Hypothalamus (tissue), 51 donors: ENCODE measurements around the gene NBL1.
A peak's percentile ranks its signal among the peaks of the same experiment; 100 is the strongest.

Experiments
- DNase-seq, 51 donors: peaks; one replicate each; lab custom pipeline; 2025; lab: John Stamatoyannopoulos, UW

Gene NBL1

DNA sequence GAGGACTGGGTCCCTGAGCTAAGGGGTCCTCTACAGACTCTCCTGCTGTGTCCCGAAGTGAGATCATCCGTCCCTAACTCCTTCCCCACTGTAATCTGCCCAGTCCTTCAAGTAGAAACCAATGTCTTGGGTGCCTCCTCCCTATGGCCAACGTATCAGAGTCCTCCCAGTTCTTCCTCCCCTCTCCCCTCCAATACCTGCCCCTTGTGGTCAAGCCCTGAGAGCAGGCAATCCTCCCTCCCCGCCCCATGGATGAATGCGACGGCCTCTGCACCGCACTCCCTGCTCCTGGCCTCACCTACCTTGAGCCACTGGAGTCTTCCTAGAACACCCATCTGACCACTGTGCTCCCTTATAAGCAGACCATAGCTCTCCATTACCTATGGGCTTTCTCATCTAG, 51.7 kb downstream of the NBL1 start:
- no peak for DNase-seq

DNA sequence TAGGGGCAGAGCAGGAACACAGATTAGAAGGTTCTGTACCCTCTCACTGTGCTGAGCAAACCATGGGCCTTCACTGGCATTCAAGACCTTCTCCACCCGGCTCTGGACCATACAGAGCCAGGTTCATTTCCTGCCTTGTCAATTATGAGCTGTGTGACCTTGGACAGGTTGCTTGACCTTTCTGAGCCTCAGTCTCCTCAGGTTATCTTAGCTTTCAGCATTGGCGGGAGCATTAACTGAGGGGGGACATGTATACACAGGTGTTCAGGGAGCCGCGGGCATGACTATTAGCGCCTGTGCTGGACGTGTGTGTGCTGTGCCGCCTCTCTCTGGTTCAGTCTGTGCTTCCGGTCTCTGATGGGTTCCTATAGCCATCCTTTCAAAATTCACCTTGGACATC, 52.7 kb downstream of the NBL1 start:
- no peak for DNase-seq

- DNase-seq = no peak
These were observed 54.1 kb downstream of the NBL1 start for GRCh38 chr1:19698181-19698580.

GRCh38 chr1:19700079-19700777, 56.1 kb downstream of the NBL1 start:
- no peak for DNase-seq

DNA sequence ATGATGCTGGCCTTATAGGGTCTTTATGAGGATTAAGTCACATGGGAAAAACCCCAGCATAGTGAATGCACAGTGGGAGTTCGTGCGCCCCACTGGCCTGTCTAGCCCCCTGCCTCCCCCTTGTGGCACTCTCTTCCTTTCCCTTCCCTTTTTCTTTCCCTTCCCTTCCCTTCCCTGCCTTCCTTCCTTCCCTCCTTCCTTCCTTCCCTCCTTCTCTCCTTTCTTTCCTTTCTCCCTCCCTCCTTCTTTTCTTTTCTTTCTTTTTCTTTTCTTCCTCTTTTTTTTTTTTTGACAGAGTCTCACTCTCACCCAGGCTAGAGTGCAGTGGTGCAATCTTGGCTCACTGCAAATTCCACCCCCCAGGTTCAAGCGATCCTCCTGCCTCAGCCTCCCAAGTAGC, 59.2 kb downstream of the NBL1 start:
- no peak for DNase-seq

DNA sequence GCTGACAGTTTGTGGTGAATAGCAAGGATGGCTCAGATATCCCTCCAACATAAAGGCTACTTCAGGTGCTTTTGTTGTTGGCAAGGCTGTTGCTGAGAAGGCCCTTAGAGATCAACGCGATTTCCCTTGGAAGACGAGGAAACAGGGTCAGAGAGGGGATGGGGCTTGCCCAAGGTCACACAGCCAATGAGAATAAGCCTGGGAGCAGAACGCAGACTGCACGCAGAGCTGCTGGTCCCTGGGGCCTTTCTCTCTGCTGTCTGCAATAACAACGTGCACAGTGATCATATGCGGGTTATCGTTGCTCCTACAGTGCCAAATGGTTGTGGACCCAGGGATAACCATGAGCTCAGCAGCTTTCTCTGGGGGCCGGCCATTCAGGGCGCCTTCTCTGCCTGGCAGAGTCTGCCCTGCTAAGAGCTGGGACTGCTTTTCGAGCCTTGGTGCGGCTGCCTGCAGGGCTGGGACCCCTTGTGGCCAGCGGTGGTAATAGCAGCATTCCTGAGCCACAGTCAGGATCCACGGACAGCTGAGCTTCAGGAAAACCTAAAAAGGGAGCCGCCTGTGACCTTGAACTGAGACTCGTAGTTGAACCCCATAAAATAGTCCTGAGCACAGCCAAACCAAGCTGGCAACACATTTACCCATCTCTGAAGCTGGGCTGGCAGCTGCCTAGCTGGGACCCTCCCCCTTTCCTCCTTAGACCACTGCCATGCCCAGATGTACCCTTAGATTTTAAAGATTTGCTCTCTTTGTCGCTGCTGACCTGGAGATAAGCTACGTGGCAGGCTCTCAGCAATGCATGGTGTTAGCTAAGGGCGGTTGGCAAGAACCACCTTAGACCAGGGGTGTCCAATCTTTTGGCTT, 60.4 kb downstream of the NBL1 start:
- DNase-seq = peak in 49 of 51 donors; percentile 8 to 80 (median 51)

DNA sequence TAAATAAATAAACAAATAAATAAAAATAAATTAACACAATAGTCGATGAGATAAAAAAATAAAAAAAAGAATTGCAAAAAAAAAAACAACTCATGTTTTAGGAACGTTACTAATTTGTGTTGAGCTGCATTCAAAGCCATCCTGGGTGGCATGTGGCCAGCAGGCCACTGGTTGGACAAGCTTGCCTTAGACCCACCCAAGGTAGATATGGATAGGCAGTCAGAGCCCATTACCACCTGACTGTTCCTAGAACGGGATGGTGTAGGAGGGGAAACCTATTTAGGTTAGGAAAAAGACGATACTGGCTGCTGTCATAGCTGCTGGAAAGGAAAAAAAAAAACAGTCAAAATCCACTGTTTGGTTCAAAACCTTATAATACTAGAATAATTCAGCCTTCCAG, 61.4 kb downstream of the NBL1 start:
- DNase-seq = no peak

DNA sequence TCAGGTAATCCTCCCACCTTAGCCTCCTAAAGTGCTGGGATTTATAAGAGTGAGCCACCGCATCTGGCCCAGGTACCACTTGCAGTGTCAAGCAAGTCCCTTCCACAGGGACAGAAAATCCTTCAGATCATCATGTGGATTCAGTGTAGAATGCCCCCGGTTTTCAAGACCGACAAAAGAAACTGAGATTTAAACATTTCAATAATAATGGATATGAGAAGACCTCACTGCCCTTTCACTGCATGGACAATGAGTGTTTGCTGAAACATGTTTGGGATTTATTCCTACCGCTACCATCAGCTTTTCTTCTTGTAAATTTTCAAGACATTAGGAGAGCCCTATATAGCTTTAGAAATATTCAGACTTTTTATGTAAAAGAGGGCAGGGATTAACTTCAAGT, 62.0 kb downstream of the NBL1 start:
- no peak for DNase-seq
